Measurements from ENCODE around the gene MXRA8.
"Not testable (repeated sequence)": the region's sequence is repeated elsewhere in the genome, so short reads cannot be mapped to it uniquely, and the experiment has no call there.

MXRA8 gene

DNA sequence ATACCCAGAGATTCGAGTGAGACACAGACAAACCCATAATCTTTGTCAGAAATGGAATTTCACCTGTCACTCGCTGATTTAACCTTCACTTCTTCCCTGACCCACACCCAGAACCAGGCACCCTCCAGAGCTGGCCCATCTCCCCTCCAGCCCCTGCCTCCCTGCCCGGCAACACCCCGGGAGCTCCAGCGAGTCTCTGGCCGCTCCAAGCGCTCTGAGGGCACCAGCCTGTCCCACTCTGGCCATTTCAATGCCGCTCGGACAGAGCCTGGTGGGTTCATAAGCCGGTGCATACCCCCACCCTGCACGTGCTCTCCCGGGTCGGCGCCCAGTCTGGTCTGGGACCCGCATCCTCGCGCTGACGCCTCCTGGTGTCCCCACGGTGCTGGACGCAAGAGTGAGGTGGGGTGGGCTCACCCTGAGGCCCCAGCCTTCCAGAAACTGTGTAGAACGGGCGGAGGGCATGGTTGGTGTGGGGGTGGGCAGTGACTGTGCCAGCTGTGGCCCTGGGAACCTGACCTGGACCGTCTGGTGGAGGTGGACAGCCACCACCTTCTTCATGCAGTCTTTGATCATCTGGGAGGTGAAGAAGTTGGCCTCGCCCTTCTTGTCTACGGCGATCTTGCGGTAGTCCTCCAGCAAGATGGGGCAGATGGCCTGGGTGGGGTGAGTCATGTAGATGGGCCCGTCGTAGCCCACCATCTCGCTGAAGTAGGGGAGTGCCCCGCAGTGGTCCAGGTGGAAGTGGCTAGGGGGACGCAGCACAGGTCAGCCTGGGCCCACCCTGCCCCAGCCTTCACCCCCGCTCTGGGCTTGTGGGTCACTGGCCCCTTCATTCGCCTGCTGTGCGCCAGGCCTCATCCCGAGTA, 39.3 kb downstream of the MXRA8 start:
- DNase-seq (ENCODE audit: low read depth): no peak

DNA sequence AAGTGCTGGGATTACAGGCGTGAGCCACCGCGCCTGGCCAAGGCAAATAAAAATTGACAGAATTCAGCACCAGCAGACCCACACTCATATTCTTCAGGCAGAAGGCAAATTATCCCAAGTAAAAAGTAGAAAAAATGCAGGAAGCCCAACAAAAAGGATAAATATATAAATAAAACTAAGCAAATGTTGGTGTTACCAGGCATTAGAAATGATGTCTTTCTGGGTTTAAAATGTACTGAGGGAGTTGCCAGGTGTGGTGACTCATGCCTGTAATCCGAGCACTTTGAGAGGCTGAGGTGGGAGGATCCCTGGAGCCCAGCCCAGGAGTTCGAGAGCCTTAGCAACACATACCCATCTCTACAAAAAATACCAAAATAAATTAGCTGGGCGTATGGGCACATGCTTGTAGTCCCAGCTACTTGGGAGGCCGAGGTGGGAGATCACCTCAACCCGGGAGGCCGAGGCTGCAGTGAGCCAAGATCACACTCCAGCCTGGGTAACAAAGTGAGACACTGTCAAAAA, 40.2 kb downstream of the MXRA8 start:
- no peak for DNase-seq (ENCODE audit: low read depth)

DNA sequence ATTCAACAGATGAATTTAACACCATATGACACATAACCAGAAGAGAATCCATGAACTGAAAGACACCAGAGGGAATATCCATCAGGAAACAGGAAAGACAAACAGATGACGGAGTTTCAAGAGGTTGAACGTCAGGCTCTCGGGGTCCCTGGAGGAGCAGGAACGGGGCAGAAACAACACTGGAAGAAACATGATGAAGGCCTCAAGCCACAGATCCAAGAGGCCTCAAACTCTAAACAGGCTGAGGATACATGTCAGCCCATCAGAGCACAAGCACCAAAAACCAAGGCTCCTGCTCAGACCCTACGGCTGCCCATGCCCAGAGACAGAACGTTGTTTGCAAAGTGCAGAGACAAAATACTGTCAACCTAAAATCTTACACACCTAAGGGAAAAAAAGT, 40.9 kb downstream of the MXRA8 start:
- DNase-seq (ENCODE audit: low read depth): no peak

DNA sequence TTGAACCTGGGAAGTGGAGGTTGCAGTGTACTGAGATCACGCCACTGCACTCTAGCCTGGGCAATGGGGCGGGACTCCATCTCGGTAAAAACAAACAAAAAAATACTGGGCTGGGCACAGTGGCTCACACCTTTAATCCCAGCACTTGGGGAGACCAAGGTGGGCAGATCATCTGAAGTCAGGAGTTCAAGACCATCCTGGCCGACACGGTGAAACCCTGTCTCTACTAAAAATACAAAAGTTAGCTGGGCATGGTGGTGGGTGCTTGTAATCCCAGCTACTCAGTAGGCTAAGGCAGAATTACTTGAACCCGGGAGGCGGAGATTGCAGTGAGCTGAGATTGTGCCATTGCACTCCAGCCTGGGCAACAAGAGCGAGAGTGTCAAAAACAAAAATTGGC, 42.2 kb downstream of the MXRA8 start:
- not testable (repeated sequence) for DNase-seq (ENCODE audit: low read depth)

DNA sequence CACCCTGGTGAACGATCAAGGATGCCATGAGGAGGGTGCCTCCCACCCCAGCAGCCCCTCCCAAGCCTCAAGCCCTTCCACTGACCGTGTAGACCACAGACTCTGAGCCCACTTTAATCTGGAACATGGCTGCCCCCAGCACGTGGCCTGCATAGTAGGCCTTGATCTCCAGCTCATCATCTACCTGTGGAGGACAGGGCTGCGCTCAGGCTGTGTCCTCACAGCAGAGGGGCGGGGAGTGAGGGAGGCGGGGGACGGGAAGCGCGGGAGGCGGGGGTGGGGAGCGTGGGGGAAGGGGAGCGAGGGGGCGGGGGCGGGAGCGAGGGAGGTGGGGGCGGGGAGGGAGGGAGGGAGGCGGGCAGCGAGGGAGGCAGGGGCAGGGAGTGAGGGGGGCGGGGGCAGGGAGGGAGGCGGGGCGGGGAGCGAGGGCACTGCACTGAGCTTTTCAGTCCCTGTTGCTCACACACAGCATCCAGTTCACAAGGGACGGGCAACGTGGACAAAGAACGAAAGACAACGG, 42.9 kb downstream of the MXRA8 start:
- no peak for DNase-seq (ENCODE audit: low read depth)

DNA sequence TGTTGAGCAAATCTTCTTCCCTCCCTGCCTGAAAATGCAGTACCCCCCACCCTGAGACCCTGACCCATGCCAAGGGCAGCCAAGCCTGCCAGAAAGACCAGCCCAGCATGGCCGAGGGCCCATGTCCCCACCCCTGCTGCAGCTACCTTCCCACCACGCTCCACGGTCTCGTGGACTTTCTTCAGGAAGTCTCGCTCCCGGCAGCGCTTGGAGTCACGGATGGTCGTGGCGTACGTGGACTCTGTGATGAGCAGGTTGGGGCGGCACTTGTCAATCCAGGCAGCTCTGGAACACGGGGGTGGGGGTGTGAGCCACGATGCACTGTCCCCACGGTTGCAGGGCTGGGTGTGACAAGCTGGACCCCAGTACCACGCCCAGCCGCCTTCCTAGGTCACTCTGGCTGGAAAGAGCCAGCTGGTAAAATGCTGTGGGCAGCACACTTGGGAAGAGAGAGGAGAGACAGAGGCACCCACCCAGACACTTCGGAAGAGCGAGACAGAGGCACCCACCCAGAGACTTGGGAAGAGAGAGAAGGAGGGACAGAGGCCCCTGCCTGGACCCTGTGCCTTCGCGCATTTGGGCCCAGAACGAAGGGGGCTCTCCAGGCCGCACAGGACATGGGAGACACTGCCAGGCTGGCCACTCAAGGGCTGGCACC, 43.5 kb downstream of the MXRA8 start:
- DNase-seq (ENCODE audit: low read depth): no peak

DNA sequence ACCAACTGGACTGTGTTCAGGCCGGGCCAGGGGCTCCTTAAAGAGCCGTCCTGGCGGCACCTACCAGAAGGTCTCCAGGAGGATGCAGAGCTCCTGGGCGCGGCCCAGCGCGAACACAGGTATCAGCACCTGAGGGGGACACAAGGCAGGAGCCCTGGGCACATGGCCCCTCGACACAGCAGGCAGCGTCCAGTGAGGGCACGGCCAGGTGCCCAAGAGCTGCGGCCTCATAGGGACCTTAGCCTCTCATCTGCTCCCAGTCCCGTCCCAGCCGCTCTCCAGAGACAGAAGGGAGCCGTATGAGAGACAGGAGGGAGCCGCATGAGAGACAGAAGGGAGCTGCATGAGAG, 44.1 kb downstream of the MXRA8 start:
- no peak for DNase-seq (ENCODE audit: low read depth)

DNA sequence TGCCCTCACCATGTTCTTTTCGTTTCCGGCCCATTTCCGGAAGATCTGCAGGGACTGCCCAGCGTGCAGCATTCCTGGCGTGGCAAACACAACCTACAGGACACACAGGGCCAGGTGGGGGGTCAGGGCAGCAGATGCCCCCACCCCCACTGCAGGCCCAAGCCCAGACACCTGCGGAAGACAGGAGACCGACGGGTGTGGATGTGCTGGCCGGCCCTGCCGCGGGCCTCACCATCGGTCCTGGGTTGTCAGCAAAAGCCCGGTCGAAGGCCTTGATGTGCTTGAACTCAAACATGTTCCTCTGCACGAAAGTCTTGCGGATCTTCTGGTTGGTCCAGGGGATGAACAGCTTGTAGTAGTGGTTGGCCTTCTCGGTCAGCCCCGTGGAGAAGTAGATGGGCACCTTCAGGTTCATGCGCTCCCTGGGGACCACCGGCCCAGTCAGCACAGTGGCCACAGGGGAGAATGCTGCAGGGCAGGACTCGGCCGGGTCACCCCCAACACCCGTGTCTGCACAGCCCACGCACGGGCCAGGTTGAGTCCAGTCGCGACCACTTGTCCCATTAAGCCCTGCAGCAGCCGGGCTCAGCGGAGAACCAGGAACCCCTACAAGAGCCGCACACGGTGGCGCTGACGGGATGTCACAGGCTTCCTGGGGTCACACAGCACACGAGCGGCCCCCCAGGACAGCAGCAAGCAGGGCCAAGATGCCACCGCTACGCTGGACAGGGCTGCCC, 44.7 kb downstream of the MXRA8 start:
- no peak for DNase-seq (ENCODE audit: low read depth)

DNA sequence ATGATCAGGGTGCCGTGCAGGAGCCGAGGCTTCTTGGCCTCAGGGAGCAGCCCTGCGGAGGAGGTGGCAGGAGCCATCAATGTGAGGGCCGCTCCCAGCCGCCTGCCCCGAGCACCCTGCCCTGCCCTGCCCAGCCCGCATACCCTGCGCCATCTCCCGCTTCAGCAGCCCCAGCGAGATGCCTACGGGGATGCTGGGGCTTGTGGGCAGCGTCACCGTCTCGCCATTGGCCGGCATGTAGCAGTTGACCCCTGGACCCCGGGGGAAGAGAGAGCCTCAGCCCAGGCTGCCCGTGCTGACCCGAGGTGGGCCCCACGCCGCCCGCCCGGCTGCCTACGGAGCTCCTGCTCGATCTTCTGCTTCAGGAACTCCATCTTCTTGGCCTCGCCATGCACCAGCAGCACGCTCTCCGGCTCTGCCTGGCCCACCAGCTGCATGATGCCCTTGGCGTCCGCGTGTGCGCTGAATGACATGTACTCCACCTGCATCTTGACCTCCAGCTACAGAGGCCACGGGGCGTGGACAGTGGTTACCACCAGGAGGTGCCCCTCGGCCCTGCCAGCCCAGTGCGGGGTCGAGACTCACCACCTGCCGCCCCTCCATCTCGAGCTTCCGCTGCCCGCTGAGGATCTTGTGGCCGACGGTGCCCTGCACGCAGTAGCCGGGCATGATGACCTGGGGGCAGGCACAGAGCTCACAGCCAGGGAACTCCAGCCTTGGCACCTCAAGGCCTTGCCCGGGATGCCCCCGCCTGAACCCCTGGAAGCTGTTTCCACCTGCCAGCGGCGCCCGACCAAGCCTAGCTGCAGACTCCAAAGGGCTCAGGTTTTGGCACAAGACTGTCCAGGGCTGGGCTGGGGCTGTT, 45.7 kb downstream of the MXRA8 start:
- no peak for DNase-seq (ENCODE audit: low read depth)

DNA sequence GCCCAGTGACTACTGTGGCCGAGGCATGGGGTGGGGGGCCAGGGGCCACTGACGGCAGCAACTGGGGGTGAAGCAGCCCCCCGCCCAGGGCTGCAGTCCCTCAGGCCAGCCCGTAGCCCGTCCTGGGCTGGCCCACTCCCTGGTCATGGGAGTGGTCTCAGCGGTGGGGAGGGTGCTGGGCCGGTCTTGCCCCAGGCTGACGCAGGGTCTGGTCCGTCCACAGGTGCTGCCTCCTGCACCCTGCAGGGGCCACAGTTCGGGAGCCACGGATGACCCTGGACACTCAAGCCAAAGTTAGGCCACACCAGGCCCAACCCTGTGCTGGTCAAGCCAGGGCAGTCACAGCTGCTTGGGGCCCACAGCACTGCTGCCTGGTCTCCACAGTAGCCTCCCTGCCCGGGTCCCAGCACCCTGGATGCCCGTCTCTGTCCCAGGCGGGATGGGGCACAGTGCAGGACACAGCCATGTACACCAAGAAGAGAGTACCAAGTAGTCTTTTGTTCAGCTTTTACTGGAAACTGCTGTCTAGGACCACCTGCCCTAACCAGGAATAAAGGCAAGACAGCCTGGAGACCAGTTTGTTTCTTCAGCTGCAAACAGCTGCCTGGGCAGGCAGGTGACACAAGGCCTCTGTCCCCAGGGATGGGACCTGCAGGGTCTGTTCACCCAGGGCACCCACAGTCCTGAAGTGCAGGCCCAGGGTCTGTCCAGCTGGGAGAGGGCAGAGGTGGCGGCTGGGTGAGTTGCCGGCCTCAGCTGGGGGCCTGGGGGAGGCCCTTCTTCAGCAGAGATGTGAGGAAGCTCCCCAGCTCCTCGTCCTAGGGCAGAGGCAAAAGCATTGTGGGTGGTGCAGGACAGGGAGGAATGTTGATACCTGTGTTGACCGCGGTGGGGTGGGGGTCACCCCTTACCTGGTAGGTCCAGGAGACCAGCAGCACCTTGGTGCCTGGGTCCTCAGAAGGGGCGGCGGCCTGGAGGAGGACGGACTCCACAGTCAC, 46.9 kb downstream of the MXRA8 start:
- no peak for DNase-seq (ENCODE audit: low read depth)

DNA sequence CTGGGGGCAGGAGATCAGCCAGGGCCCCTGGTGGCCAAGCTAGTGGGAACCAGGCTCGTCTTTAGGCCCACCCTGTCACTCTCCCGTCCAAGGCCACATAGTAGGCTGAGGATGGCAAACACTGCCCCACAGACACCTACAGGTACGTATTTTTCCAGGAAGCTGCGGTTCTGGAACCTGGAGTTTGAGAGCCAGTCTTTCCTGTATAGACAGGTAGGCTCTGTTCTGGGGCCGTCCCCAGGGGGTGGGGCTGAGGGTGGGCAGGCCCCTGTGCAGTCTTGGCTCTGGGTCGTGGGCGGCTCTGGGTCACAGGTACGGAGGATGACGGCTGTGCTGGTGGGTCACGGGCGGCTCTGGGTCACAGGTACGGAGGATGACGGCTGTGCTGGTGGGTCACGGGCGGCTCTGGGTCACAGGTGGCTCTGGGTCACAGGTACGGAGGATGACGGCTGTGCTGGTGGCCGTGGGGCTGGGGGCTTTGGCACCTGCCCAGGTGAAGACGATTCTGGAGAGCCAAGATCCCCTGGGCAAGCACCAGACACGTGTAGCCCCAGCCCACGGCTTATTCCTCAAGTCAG, 47.8 kb downstream of the MXRA8 start:
- DNase-seq (ENCODE audit: low read depth): no peak

DNA sequence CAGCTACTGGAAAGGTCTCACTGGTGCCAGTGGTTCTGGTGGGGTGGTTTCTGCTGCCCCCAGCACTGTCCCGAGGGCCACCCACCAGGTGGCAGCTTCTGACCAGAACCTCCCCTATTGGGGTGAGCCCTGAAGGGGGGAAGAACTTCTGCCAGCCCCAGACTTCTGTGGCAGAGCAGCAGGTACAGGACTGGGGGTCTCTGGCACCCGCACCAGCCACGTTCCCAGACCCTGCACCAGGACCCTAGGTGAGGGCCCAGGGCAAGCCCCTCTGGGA, 48.3 kb downstream of the MXRA8 start:
- no peak for DNase-seq (ENCODE audit: low read depth)

DNA sequence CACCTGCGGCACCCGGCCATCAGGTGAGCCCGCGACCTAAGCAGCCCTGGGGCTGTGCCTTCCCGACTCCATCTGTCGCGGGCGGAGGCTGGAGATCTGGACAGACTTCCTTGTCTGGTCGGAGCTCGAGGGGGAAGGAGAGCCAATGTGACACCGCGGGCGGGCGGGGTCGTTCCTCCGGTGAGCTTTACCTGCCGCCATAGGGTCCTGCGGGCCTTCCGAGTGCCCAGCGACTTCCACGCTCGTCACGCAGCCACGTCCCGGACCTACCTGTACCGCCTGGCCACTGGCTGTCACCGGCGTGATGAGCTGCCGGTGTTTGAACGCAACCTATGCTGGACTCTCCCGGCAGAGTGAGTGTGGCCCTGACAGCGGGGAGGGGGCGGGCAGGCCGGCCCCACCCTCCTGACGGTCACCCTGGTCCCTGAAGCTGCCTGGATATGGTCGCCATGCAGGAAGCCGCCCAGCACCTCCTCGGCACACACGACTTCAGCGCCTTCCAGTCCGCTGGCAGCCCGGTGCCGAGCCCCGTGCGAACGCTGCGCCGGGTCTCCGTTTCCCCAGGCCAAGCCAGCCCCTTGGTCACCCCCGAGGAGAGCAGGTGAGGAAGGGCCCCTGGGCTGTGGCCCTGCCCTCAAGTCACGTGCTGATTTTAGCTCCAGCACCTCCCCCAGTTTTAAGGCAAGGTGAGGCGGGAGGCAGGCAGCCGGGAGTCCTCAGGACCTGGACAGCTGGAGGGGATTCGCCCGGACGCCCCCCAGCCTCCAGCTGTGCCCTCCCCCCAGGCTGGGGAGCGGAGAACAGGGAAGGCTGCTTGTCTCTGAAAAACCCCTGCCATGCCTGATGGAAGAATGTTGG, 48.9 kb downstream of the MXRA8 start:
- no peak for DNase-seq (ENCODE audit: low read depth)

DNA sequence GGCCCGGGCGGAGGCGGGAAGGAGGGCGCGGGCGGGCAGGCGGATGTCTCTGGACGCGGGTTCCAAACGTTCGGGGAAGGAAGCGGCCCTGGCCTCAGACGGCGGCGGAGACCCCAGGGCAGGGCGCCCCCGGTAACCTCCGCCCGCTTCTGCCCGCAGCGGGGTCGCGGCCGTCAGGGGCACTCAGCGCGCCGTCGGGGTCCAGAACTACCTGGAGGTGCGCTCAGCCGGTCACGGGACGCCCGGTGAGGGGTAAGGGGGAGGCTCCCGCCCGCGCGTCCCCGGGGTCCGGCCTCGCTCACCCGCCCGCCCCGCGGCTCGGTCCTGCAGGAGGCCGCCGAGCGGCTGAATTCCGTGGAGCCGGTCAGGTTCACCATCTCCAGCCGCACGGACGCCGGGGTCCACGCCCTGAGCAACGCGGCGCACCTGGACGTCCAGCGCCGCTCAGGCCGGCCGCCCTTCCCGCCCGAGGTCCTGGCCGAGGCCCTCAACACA, 49.6 kb downstream of the MXRA8 start:
- DNase-seq (ENCODE audit: low read depth): no peak

DNA sequence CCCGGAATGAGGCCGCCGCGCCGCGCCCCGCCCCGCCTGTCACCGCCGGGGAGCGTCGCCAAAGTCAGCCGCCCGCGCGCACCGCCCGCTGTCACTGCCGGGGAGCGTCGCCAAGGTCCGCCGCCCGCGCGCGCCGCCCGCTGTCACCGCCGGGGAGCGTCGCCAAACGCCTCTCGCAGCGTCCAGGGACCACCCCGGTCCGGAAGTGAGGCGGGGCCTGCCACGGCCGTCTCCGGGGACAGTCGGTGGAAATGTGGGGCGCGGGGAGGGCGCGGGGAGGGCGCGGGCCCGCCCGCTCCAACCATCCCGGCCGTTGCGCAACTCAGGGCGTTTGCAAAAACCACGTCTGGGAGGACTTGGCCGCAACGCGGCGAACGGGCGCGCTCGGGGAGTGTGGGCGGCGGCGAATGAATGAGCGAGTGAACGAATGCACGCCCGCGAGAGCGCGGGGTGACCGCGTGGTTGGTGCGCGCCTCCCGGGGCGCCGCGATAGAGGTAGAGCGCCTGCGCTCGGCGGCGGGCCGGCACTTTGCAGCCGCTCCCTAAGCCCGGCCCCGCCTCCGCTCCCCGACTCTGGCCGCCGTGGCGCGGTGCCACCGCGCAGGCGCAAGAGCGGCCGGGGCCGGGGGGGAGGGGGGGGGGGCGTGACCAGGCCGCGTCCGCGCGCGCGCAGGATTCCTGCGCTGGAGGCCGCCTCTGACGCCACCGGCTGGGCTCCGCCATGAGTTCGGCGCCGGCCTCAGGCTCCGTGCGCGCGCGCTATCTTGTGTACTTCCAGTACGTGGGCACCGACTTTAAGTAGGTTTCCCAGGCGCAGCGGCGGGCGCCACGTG, 50.2 kb downstream of the MXRA8 start, which contains the start of the genes ACAP3 and PUSL1:
ACAP3 (minus strand) TSS at position 8 of the 833 bp plus-strand sequence. CDS start 115 bp downstream, outside the sequence.
PUSL1 (plus strand) TSS at position 675 of the 833 bp plus-strand sequence; CDS start at position 722, 47 bp downstream.
- peak; percentile 81 for DNase-seq (ENCODE audit: low read depth)

DNA sequence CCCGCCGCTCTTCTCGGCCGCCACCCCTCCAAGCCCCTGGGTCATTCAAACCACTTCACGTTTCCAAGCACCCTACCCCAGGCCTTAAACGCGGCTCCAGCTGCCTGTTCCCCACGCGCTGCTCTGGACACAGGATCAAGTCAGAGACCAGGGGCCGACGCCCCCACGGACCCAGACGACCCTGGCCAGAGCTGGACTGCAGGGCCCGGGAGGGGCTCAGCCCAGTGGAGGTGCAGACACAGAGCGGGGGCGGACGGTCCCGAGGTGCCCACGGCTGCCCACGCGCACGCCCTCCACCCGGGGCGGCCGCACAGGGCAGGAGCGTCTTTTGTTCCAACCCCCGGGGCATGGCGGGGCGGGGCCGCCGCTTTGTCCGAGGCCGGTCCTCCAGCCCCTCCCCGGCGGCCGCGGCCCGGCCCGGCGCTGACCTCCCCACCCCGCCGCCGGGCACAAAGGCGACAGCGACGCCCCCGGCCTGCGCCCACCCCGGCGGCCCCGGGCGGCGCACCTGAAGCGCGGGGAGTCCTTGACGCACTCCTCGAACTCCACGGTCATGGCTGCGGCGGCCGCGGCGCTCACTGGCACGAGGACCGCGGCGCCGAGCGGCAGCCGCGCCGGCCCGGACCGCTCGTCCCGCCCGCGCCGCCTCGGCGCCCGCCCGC, 51.0 kb downstream of the MXRA8 start:
- DNase-seq (ENCODE audit: low read depth): no peak

DNA sequence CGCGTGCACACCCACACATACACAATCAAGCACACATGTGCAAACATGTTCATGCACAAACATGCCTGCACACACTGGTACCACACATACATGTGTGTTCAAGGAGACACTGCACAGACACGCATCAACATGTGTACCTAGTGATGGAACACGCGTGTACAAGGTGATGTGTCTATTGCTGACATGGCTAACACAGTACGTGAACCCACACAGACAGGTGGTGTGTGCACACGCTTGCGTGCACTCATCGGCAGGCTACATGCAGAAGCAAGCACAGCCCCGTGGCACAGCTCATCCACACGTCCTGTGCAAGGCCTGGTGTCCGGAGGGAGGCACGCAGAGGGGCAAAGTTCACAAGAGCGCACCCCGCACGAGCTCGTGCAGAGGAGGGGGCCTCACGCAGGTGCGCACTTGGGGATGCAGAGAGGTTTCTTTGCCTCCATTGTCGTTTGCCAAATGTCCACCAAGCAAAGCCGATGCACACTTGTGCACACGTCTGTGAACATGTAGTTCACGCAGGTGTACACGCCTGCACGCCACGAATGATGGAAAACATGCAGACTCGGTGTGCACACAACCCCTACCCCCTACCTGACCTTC, 51.6 kb downstream of the MXRA8 start:
- DNase-seq (ENCODE audit: low read depth): no peak

All from stimulated activated CD4-positive, alpha-beta T cell treated with anti-CD3 and anti-CD28 coated beads, Interleukin-2, amount 100 ng/mL, for 4 hours (primary cell).